ENCODE measurements around the gene MMP27. TPM values are rescaled to one million over a fixed set of nuclear protein-coding genes. Genes with fewer than 3 reads are reported as not detected.
"Not testable (repeated sequence)": the region's sequence is repeated elsewhere in the genome, so short reads cannot be mapped to it uniquely, and the experiment has no call there.

Gene MMP27
- total RNA-seq, result not detected

DNA sequence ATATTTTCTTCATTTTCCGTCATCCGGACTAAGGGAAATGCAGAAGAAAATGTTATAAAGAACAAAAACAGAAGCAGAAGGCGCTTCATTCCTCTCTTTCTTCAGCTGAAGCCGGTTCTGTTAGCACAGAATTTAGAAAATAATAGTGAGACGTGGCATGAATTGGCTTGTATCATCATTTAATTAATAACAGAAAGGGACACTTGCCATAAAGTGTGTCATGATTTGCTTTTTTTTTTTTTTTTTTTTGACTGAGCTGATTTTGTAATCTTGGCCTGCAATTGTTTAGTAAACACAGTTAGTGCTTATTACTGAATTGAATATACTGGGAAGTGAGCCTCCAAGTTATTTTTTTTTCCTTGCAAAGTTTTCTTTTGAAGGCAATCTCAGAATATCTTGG lies at the start of gene MMP27:
MMP27 (minus strand) TSS at position 144 of the 400 bp plus-strand sequence; CDS start at position 89, 55 bp downstream.
- POLR2A ChIA-PET, result no interaction called here
- Mint-ChIP-seq H3K36me3 (ENCODE audit: low read depth) (no peaks in the 10 kb centered on the region), H3K4me1 (no peaks in the 10 kb centered on the region), H3K9me3 (ENCODE audit: low read depth) (no peaks in the 10 kb centered on the region), H3K4me3 (no peak within 1 kb of the TSS), H3K27me3 (peaks cover 9% of the 10 kb centered on the region), H3K27ac (no peak within 1 kb of the TSS)
- intact Hi-C loops (cut with DNase I, micrococcal nuclease), result no loop called here
- DNase-seq, result no peak
- CTCF ChIA-PET, result interaction anchor here (0.6 kb wide), 1 partner anchor 162 kb away, joined by 3 read pairs; no protein-coding TSS in a partner anchor
- ATAC-seq, result no peak

GRCh38 chr11:102753267-102753666 lies 47.7 kb upstream of the MMP27 start:
- H3K4me3 Mint-ChIP-seq, result no peak overlapping the region
- no peaks in the 10 kb centered on the region for H3K36me3 Mint-ChIP-seq (ENCODE audit: low read depth)
- no peak overlapping the region for H3K27ac Mint-ChIP-seq
- no peak for DNase-seq
- intact Hi-C loops (cut with DNase I, micrococcal nuclease), result no loop called here
- H3K4me1 Mint-ChIP-seq, result no peaks in the 10 kb centered on the region
- ChIA-PET CTCF (no interaction called here), POLR2A (no interaction called here)
- ATAC-seq, result no peak
- peaks cover 29% of the 10 kb centered on the region for H3K27me3 Mint-ChIP-seq
- no peaks in the 10 kb centered on the region for H3K9me3 Mint-ChIP-seq (ENCODE audit: low read depth)

GRCh38 chr11:102751673-102752072 lies 46.1 kb upstream of the MMP27 start:
- Mint-ChIP-seq H3K4me3 (no peak overlapping the region), H3K4me1 (no peaks in the 10 kb centered on the region), H3K27ac (no peak overlapping the region), H3K36me3 (ENCODE audit: low read depth) (no peaks in the 10 kb centered on the region), H3K9me3 (ENCODE audit: low read depth) (peaks cover 3% of the 10 kb centered on the region), H3K27me3 (peaks cover 24% of the 10 kb centered on the region)
- DNase-seq, result no peak
- POLR2A ChIA-PET, result no interaction called here
- CTCF ChIA-PET, result no interaction called here
- intact Hi-C loops (cut with DNase I, micrococcal nuclease), result no loop called here
- ATAC-seq, result no peak

DNA sequence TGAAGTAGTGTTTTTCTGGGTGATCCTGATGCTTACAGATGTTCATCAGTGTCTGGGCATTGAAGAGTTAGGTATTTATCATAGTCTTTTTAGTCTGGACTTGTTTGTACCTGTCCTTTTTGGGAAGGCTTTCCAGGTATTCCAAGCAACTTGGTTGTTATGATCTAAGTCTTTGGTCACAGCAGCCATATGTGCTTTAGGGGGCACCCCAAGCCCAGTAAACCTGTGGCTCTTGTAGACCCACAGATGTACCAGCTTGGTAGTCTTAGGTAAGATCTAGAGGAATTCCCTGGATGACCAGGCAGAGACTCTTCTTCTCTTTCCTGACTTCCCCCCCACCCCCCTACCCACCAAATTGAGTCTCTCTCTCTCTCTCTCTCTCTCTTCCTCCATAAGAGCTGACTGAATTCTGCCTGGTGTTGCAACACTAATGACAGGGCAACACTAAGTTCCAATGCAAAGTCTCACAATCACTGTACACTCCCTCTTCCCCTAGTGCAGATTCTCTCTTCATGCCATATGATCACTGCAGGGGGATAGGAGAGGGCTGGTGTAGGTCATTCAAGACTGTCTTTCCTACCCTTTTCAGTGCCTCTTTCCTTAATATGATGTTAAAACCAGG lies 43.6 kb upstream of the MMP27 start:
- peaks cover 7% of the 10 kb centered on the region for H3K9me3 Mint-ChIP-seq (ENCODE audit: low read depth)
- no peak for ATAC-seq
- ChIA-PET POLR2A (no interaction called here), CTCF (interaction anchor here (0.7 kb wide), 1 partner anchor 68 kb away, joined by 4 read pairs; no protein-coding TSS in a partner anchor)
- no peak overlapping the region for H3K27ac Mint-ChIP-seq
- no peaks in the 10 kb centered on the region for H3K36me3 Mint-ChIP-seq (ENCODE audit: low read depth)
- no peaks in the 10 kb centered on the region for H3K4me1 Mint-ChIP-seq
- H3K27me3 Mint-ChIP-seq, result peaks cover 17% of the 10 kb centered on the region
- intact Hi-C loops (cut with DNase I, micrococcal nuclease), result no loop called here
- no peak for DNase-seq
- no peak overlapping the region for H3K4me3 Mint-ChIP-seq

GRCh38 chr11:102746746-102747578 lies 41.4 kb upstream of the MMP27 start:
- H3K27me3 Mint-ChIP-seq; ATAC-seq; H3K4me1 Mint-ChIP-seq; DNase-seq; H3K36me3 Mint-ChIP-seq (ENCODE audit: low read depth); H3K4me3 Mint-ChIP-seq; CTCF ChIA-PET; H3K9me3 Mint-ChIP-seq (ENCODE audit: low read depth); POLR2A ChIA-PET; H3K27ac Mint-ChIP-seq; intact Hi-C loops (cut with DNase I, micrococcal nuclease): not testable (repeated sequence)

GRCh38 chr11:102734650-102735049 lies 29.1 kb upstream of the MMP27 start:
- no peak overlapping the region for H3K27ac Mint-ChIP-seq
- CTCF ChIA-PET, result interaction anchor here (0.7 to 3.2 kb wide), 4 partner anchors 28 to 499 kb away, joined by 3 to 15 read pairs (median 3); partner anchors contain the start of gene MMP10
- no peak overlapping the region for H3K4me3 Mint-ChIP-seq

DNA sequence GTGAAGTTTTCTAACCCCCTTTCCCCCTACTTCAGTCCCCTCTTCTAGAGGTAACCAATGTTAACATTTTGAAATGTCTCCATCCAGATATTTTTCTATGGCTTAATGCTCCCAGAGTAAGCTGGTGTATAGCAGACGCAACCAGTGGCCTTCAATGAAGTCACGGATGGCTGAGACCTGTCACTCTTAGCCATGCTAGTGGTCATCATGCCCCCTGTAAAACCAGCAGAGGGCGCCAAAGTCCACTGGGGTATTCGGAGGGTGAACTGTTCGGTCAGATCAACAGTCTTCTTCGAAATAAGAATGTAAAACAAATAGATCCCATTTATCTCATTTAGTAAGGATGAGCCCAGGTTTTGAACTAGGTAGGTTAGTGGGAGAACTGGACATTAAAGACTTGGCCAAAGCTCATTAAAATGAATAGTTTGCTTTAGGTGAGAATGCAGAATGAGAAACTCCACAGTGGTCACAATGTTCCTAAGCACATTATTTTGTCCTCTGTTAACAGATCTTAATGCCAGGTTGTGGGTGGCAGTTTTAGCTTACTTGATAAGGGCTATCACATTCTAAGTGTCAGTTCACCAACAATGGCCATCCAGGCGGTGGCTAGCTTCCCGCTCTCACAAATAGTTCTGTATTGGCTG lies 27.8 kb upstream of the MMP27 start:
- ATAC-seq (peak; percentile 65), DNase-seq (peak; percentile 79)
- Mint-ChIP-seq H3K4me3 (no peak overlapping the region), H3K36me3 (ENCODE audit: low read depth) (no peaks in the 10 kb centered on the region), H3K27me3 (peaks cover 14% of the 10 kb centered on the region), H3K27ac (no peak overlapping the region), H3K4me1 (no peaks in the 10 kb centered on the region), H3K9me3 (ENCODE audit: low read depth) (no peaks in the 10 kb centered on the region)
- intact Hi-C loops (cut with DNase I, micrococcal nuclease), result loop anchor here (1.0 kb wide), 1 partner anchor 208 kb away; no protein-coding TSS in a partner anchor
- POLR2A ChIA-PET, result no interaction called here
- CTCF ChIA-PET, result interaction anchor here (0.8 to 3.2 kb wide), 7 partner anchors 17 to 244 kb away, joined by 3 to 15 read pairs (median 4); no protein-coding TSS in a partner anchor

More at GRCh38 chr11:102734650-102735049, 29.1 kb upstream of the MMP27 start:
- peaks cover 17% of the 10 kb centered on the region for H3K27me3 Mint-ChIP-seq
- no peak for DNase-seq
- ATAC-seq, result no peak
- intact Hi-C loops (cut with DNase I, micrococcal nuclease), result loop anchor here in 1 of 2 experiments (1.0 kb wide), 1 partner anchor 321 kb away; no protein-coding TSS in a partner anchor
- no peaks in the 10 kb centered on the region for H3K4me1 Mint-ChIP-seq
- POLR2A ChIA-PET, result no interaction called here
- H3K9me3 Mint-ChIP-seq (ENCODE audit: low read depth), result no peaks in the 10 kb centered on the region
- no peaks in the 10 kb centered on the region for H3K36me3 Mint-ChIP-seq (ENCODE audit: low read depth)

GRCh38 chr11:102730944-102731343 lies 25.4 kb upstream of the MMP27 start:
- H3K27me3 Mint-ChIP-seq, result peaks cover 11% of the 10 kb centered on the region
- H3K4me1 Mint-ChIP-seq; H3K9me3 Mint-ChIP-seq (ENCODE audit: low read depth); H3K27ac Mint-ChIP-seq; DNase-seq; H3K36me3 Mint-ChIP-seq (ENCODE audit: low read depth); intact Hi-C loops (cut with DNase I, micrococcal nuclease); ATAC-seq; POLR2A ChIA-PET; CTCF ChIA-PET; H3K4me3 Mint-ChIP-seq: not testable (repeated sequence)

GRCh38 chr11:102729849-102730815 lies 24.6 kb upstream of the MMP27 start:
- H3K27ac Mint-ChIP-seq, result no peak overlapping the region
- no peaks in the 10 kb centered on the region for H3K4me1 Mint-ChIP-seq
- no peak overlapping the region for H3K4me3 Mint-ChIP-seq
- ChIA-PET CTCF (no interaction called here), POLR2A (no interaction called here)
- ATAC-seq (no peak), DNase-seq (no peak)
- H3K36me3 Mint-ChIP-seq (ENCODE audit: low read depth), result no peaks in the 10 kb centered on the region
- no peaks in the 10 kb centered on the region for H3K9me3 Mint-ChIP-seq (ENCODE audit: low read depth)
- intact Hi-C loops (cut with DNase I, micrococcal nuclease), result no loop called here
- peaks cover 9% of the 10 kb centered on the region for H3K27me3 Mint-ChIP-seq

DNA sequence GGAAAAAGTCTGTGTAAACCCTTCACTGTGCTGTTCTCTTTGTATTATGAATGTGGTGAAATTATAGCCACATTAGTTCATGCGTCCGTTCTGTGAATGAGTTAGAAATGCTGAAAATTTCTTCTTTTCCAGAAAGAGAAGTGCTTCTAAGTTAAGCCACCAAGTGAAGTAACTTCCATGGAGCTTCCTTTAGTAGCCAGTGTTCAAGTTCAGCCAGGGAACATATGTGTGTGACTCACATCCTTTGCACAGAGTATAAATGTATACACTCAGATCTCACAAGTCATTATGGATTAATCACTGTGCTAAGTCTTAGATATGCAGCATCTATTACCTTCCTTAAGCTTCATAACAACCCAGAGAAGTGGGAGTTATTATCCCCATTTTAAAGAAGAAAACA lies 22.3 kb upstream of the MMP27 start:
- H3K27ac Mint-ChIP-seq, result no peak overlapping the region
- CTCF ChIA-PET, result no interaction called here
- no peaks in the 10 kb centered on the region for H3K9me3 Mint-ChIP-seq (ENCODE audit: low read depth)
- no peak overlapping the region for H3K4me3 Mint-ChIP-seq
- DNase-seq (no peak), ATAC-seq (peak; percentile 60)
- intact Hi-C loops (cut with DNase I, micrococcal nuclease), result no loop called here
- POLR2A ChIA-PET, result no interaction called here
- H3K27me3 Mint-ChIP-seq, result peaks cover 2% of the 10 kb centered on the region
- H3K36me3 Mint-ChIP-seq (ENCODE audit: low read depth), result no peaks in the 10 kb centered on the region
- H3K4me1 Mint-ChIP-seq, result no peaks in the 10 kb centered on the region
